HG02938 (cell line): ENCODE results near the gene TOLLIP.

Source experiments
- ATAC-seq: cut with Tn5 transposase; IDR thresholded peaks from one replicate; pipeline ENCODE4 v1.9.1; 2021; ENCODE audit warnings: mild to moderate bottlenecking, moderate library complexity; ENCODE audit not compliant: unreplicated experiment

TOLLIP gene

DNA sequence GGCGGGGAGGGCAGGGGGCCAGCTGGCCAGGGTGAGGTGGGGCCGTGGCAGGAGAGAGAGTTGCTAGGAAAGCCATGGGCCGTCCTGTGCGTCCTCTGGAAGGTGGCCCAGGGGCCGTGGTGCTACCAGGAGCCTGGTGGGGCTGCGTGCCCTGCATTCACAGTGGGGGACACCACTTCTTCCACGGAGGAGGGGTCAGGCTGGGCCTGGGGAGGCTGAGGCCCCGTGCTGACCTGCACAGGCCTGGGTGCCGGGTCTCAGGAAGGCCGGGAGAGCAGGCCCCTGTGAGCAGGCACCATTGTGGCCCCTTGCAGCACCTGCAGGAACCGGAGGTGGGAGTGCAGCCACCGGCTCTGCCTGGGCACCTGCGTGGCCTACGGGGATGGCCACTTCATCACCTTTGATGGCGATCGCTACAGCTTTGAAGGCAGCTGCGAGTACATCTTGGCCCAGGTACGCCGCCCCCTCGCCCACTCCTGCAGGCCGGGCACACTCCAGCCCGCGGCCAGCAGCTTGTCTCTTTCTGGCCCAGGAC, 74.6 kb downstream of the TOLLIP start:
- ATAC-seq, result no peak

DNA sequence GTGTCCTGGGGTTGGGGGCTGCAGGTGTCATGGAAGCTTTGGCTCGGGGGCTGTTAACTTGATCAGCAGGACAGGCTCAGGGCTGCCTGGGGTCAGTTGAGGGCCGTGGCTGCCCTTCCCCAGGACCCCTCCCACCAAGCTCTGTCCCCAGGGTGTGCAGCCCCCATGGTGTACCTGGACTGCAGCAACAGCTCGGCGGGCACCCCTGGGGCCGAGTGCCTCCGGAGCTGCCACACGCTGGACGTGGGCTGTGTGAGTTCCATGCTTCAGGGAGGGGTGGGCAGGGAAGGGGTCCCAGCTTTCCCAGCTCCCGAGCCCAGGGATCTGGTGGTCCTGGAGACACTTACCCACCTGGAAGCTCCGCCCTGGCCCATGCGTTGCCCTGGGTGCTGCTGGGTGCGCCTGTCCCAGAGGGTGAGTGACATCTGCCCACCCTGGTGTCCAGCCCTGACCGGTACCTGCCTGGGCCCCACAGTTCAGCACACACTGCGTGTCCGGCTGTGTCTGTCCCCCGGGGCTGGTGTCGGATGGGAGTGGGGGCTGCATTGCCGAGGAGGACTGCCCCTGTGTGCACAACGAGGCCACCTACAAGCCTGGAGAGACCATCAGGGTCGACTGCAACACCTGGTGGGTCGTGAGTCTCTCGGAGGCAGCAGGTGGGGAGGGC, 75.2 kb downstream of the TOLLIP start:
- no peak for ATAC-seq

DNA sequence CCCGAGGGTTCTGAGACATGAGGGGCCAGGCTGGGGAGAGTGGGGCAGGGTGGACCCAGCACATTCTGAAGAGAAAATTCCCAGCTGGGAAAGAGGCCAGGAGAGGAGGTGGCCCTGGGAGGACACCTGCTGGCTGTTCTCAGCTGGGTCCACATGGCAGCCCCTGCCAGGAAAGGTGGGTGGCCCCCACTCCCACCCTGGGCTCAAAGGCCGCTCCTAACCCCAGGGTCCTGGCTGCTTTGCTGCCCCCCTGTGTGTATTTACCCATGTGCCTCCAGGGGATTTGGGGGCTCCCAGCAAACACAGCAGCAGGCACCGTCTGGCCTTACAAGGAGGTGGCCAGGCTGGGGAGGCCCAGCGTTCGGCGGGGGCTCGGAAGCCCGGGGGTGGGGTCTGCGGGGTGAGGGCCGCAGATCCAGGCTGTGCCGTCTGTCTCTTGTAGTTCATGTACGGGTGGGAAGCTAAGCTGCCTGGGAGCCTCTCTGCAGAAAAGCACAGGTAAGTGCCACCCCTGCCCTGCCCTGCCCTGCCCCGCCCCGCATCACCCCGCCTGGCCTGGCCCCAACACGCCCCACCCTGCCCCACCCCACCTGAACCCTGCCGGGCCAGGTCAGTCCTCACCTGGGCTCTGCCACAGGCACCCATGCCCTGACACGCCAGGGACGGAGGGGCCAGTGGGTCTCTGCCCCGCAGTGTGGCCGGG, 75.9 kb downstream of the TOLLIP start:
- ATAC-seq, result no peak

DNA sequence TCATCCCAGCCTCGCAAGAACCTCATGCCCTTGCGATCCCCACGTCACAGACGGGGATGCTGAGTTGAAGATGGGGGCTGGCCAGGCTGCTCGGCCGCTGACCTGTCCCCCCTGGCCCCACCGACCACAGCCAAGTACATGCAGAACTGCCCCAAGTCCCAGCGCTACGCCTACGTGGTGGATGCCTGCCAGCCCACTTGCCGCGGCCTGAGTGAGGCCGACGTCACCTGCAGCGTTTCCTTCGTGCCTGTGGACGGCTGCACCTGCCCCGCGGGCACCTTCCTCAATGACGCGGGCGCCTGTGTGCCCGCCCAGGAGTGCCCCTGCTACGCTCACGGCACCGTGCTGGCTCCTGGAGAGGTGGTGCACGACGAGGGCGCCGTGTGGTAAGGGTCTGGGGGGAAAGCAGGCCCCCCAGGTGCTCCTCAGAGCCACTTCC, 76.5 kb downstream of the TOLLIP start:
- no peak for ATAC-seq

DNA sequence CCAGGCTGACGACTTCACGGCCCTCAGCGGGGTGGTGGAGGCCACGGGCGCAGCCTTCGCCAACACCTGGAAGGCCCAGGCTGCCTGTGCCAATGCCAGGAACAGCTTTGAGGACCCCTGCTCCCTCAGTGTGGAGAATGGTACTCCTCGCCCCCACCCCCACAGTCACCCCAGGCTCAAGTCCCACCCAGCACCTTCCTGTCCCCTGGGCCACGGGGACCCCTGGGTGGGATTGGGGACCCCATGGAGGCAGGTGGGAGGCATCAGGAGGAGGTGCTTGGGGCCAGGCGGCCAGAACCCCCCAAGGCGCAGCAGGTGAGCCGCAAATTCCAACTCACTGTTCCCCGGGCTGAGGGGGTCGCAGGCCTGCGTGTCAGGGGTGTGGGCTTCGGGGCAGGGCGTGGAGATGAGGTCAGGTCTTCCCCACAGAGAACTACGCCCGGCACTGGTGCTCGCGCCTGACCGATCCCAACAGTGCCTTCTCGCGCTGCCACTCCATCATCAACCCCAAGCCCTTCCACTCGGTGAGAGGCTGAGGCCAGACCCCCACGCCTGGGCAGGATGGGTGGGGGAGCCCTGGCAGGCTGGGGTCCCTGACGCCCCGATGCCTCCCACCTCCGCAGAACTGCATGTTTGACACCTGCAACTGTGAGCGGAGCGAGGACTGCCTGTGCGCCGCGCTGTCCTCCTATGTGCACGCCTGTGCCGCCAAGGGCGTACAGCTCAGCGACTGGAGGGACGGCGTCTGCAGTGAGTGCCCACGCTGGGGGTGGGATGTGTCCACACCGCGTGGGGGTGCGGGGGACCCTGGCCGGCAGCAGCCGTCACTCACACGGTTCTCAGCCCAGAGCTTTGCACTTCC, 77.2 kb downstream of the TOLLIP start:
- no peak for ATAC-seq

DNA sequence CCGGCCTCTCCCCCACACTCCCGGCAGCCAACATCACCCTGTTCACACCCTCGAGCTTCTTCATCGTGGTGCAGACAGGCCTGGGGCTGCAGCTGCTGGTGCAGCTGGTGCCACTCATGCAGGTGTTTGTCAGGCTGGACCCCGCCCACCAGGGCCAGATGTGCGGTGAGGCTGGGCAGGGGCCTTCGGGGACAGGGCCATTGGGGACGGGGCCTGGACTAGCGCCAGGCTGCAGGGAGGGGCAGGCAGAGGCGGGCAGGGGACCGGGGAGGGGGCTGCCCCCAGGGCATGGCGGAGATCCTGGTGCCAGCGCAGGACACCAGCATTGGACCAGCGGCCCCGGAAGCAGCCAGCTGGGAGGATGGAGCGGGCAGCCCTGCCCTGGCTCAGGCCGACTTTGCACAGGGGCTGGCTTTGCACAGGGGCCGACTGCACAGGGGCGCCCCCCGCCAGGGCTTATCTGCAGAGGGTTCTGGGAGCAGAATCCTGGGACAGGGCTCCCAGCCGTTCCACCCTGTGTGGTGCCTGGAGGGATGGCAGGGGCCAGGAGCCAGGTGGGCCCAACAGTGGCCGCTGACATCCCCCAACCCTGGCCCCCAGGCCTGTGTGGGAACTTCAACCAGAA, 77.9 kb downstream of the TOLLIP start:
- ATAC-seq, result no peak

DNA sequence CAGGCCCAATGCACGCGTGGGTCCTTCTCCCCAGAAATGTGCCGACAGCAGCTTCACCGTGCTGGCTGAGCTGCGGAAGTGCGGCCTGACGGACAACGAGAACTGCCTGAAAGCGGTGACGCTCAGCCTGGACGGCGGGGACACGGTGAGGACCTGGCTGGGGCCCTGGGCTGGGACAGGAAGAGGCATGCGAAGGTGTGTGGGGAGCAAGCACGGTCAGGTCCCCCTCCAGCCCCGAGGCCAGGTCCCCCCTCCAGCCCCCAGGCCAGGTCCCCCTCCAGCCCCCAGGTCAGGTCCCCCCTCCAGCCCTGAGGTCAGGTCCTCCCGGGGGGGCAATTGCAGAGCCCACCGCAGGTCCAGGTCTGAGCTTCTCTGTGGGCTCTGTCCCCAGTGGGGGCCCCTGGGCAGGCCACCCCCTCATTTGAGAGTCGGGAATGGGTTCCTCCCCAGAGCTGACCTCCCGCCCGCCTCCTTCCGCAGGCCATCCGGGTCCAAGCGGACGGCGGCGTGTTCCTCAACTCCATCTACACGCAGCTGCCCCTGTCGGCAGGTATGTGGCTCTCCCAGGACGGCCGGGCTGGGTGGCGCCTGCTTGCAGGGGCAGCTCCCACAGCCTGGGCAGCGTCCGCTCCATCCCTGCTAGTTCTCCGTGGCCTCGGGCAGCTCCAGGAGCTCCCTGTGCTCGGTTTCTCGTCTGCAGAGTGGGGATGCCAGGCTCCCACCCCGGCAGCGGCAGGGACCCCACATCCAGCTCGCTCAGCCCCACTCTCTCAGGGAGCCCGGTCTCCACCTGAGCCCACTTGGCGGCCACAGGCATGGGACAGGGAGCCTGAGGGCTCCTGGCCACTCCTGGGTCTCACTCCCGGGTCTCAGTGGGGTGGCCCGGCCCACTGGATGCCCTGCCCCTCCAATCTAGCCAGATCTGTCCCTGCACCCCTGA, 78.7 kb downstream of the TOLLIP start:
- ATAC-seq, result no peak

DNA sequence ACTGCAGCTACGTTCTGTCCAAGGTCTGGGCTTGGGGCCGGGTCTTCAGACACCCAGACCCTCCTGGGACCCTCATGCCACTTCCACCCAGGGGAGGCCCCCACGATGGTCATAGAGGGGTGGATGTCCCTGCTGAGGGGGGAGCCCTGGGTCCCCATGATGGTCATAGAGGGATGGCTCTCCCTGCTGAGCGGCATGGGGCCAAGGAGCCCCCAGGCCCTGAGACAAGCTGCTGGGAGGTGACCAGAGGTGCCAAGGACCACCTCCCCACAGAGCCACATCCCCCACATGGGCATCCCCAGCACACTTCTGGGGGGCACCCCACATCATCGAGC, 79.3 kb downstream of the TOLLIP start:
- ATAC-seq, result no peak

DNA sequence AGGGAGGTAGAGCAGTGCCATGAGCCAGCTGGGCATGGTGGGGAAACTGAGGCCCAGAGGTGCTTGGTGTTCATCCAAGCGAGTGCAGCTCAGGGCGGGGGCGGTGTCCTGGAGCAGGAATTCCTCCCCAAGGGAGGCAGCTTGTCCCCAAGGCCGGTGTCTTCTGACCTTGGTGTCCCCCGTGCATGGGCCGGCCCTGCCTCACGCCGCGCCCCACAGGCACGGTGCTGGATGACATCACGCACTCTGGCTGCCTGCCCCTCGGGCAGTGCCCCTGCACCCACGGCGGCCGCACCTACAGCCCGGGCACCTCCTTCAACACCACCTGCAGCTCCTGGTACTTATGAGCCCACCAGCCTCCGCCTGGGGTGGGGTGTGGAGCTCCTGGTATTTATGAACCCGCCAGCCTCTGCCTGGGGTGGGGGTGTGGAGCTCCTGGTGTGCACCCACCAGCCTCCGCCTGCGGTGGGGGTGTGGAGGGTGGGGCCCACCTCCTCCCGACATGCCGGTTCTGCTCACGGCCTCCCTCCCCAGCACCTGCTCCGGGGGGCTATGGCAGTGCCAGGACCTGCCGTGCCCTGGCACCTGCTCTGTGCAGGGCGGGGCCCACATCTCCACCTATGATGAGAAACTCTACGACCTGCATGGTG, 79.8 kb downstream of the TOLLIP start:
- ATAC-seq, result no peak

DNA sequence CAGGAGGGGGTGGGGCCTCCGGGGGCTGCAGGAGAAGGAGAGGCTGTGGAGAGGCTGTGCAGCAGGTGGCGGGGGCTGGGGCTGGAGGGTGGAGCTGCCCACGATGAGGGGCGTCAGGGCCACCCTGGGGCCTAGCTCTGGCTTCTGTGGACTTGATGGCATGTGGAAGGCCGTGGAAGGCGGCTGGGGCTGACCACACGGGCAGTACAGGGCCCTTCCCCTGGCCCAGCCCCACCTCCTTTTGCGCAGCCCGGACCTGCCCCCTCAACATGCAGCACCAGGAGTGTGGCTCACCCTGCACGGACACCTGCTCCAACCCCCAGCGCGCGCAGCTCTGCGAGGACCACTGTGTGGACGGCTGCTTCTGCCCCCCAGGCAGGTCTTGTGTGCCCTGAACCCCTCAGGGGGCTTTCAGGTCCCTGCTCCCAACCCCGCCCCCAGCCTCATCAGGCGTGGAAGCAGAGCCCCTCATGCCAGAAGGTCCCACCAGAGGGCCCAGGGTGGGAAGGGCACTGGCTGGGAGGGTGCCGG, 80.4 kb downstream of the TOLLIP start:
- ATAC-seq, result no peak

DNA sequence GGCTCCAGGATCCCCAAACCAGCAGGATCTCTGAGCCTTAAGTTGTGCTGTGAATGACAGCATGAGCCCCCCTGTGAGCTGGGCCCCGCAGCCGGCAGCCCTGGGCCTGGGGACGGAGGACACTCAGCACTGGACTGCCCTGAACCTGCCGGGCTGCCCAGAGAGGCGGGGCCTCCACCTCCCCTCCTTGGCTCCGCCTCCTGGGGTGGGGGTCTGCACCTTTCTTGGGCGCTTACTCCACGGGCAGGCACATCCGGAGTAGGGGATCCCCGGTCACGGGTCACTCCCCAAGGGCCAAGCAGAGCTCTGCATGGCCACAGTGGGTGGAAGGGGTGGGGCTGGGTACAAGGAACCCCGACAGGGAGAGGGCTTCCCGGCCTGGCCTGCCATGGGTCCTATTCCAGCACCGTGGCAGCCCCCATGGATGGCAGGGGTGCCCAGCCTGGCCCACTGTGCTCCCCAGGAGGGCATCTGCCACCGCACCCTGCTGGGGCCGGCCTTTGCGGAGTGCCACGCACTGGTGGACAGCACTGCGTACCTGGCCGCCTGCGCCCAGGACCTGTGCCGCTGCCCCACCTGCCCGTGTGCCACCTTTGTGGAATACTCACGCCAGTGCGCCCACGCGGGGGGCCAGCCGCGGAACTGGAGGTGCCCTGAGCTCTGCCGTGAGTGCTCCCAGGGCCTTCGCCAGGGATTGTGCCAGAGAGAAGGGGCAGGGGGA, 81.2 kb downstream of the TOLLIP start:
- ATAC-seq, result no peak

DNA sequence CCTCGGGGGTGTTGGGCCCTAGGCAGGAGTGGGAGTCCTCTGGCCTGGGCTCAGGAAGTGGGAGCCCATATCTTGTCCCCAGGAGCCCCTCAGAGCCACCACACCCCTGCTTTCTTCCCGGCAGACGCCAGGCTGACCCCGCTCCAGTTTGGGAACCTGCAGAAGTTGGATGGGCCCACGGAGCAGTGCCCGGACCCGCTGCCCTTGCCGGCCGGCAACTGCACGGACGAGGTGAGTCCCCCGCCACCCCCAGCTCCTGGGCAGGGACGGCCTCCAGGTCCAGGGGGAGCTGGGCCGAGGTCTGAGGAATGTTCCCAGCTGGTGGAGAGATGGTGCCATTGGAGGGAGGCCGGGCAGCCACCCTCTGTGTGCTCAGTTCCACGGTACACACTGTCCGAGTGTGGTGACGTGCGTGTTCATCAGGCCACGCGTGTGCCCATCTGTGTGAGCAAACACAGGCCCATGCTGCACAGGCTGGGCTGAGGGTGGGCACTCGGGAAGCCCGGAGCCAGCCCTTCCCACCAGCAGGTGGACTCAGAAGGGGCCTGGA, 81.8 kb downstream of the TOLLIP start:
- no peak for ATAC-seq

DNA sequence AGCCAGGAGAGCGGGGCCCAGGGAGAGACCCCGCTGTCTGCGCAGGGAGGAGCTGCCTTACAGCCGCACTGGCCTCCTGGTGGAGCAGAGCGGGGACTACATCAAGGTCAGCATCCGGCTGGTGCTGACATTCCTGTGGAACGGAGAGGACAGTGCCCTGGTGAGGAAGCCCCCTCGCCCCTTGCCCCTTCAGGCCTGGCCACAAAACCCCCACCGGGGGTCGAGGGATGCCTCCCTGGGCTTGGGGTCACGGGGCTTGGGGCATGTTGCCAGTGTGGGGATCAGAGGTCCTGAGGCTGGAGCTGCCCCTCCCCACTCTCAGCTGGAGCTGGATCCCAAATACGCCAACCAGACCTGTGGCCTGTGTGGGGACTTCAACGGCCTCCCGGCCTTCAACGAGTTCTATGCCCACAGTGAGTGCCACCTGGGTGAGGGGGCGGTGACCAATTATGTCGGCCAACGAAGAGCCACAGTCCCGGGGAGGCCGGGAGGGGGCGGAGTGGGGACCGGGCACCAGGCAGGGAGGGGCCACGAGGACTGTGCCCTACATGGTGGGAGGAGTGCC, 82.4 kb downstream of the TOLLIP start:
- no peak for ATAC-seq

DNA sequence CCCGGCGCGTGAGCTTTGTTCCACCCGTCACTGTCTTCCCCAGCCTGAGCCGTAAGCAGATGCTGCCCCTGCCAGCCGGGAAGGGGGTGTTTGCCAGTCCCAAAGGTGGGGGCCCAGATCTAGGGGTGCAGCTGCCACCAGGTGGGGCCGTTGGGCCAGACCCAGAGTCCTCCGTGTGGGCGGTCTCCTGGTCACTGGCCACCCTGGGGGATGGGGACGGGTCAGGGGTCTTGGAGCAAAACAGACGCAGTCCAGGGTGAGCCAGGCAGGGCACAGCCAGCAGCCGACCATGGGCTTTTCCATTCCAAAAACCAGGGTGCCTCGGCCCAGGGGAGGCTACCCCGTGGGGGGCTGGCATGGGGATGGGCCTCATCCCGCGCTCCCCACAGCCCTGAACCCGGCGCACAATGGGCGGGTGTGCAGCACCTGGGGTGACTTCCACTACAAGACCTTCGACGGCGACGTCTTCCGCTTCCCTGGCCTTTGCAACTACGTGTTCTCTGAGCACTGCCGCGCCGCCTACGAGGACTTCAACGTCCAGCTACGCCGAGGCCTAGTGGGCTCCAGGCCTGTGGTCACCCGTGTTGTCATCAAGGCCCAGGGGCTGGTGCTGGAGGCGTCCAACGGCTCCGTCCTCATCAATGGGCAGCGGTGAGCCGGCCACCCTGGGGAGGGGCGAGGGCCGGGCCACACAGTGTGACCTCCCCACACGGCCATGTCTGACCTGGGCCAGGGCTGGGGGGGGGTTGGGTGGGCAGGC, 83.0 kb downstream of the TOLLIP start:
- ATAC-seq, result no peak

DNA sequence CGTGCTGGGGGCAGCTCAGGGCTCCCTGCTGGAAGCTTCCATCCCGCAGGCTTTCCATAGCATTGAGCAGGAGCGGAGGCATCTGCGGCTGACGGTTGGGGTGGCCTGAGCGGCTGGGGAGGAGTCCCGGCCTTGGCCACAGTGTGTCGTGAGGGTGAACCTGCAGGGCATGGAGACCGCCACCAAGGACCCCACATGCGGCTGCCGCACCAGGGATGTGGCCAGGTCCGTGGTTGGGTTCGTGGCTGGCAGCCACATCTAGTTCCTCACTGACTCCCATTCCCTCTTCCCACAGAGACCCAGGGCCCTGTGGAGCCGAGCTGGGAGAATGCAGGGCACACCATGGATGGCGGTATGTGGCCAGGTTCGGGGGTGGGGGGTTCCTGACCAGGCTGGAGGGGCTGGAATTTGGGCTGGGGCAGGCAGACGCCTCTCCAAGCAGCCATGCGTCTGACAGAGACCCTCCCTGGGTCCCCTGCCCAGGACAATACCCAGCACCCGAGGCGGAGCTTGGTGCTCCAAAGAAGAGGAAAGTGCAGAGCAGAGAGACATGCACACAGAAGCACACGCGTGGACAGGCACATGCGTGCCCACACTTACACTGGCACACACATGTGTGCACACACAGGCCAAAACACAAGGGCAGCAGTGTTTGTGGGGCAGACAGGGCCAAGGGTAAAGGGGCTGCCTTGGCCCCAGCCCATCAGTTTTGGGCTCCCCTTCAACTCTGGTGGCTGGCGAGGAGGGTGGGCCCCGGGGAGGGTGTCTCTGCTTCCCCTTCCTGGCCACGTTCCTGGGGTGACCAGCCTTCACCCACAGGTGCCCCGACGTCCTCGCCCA, 83.8 kb downstream of the TOLLIP start:
- ATAC-seq, result no peak
